Measurements from ENCODE around the gene INSL3. TPM values are rescaled to one million over a fixed set of nuclear protein-coding genes. Genes with fewer than 3 reads are reported as not detected.

The INSL3 gene
- total and polyA plus RNA-seq, 2 of the 8 experiments (the other 6 are each of a cell fraction or from before 2014, with no cell fraction given) = 0.41 to 1.5 TPM

DNA sequence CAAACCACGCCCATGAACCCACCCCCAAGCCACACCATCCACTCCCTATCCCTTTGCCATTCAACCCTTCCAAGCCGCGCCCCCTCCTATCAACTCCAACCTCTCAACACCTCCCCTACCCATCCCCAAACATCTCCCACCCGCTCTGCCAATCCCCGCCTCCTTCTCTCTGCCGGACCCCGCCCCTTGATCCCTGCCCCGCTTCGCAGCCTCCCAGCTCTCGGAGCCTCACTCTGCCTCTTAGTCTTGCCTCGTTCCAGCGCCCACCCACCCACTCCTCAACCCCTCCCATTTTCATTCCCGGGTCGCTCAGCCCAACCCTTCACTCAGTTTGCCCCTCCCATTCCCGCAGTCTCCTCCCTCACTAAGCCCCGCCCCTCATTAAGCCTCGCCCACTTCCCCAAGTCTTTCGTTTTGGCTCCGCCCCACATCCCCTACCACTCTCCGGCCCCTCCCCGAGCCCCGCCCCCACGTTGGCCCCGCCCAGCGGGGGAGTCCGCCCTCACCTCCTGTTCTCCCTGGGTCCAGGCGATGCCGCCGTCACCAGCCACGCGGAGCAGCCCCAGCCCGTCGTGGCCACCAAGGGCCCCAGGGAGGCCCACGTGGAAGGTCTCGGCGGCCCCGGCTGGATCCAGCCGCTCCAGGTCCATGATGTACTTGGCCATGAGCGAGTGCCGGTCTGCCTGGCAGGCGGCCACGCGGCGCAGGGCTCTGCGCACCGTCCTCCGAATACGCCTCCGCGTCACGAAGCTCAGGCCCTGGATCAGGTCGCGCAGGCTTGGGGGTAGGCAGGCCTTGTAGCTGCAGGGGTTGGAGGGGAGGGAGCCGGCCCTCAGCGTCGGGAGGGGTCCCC lies 20.7 kb upstream of the INSL3 start (continued):
- no peak for TF ChIP-seq CEBPB (IDR thresholded peaks at IDR 0.05; ENCODE audit: low read depth, low read length)
- TF ChIP-seq CBX5 (IDR thresholded peaks at IDR 0.05; ENCODE audit: low read depth, low read length) = no peak
- no peak for TF ChIP-seq SP2 (IDR thresholded peaks at IDR 0.05; ENCODE audit: low read length)
- TF ChIP-seq BCL11A (IDR thresholded peaks at IDR 0.05; ENCODE audit: low read depth in 2 of 2, low read length in 2 of 2) = no peak
- TF ChIP-seq, protein P1, sequence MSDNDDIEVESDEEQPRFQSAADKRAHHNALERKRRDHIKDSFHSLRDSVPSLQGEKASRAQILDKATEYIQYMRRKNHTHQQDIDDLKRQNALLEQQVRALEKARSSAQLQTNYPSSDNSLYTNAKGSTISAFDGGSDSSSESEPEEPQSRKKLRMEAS (IDR thresholded peaks at IDR 0.05) = peak; percentile 96
- no peak for TF ChIP-seq ASH2L (IDR thresholded peaks at IDR 0.05; ENCODE audit: low read length)
- TF ChIP-seq EGR1 (IDR thresholded peaks at IDR 0.05; ENCODE audit: borderline replicate concordance, low read depth, low read length) = no peak
- no peak for TF ChIP-seq ZNF274 (IDR thresholded peaks at IDR 0.05; ENCODE audit: borderline replicate concordance, extremely low read depth, low read length)
- no peak for TF ChIP-seq RNF2 (IDR thresholded peaks at IDR 0.05; ENCODE audit: borderline replicate concordance, low read depth, low read length, missing control alignments, poor library complexity, severe bottlenecking)
- no peak for TF ChIP-seq CHD1 (IDR thresholded peaks at IDR 0.05; ENCODE audit: low read depth, low read length)
- no peak for TF ChIP-seq JUN (IDR thresholded peaks at IDR 0.05; ENCODE audit: low read depth, low read length)
- no peak for TF ChIP-seq GTF2F1 (IDR thresholded peaks at IDR 0.05; ENCODE audit: borderline replicate concordance, low read depth, low read length)
- TF ChIP-seq HDAC6 (IDR thresholded peaks at IDR 0.05; ENCODE audit: low read depth, low read length) = no peak
- no peak for TF ChIP-seq SIX5 (IDR thresholded peaks at IDR 0.05; ENCODE audit: low read depth, low read length)
- no peak for TF ChIP-seq BACH1 (IDR thresholded peaks at IDR 0.05; ENCODE audit: low read length)
- TF ChIP-seq, protein P2, sequence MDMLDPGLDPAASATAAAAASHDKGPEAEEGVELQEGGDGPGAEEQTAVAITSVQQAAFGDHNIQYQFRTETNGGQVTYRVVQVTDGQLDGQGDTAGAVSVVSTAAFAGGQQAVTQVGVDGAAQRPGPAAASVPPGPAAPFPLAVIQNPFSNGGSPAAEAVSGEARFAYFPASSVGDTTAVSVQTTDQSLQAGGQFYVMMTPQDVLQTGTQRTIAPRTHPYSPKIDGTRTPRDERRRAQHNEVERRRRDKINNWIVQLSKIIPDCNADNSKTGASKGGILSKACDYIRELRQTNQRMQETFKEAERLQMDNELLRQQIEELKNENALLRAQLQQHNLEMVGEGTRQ (IDR thresholded peaks at IDR 0.05; ENCODE audit: low read length) = no peak
- TF ChIP-seq, protein P3, sequence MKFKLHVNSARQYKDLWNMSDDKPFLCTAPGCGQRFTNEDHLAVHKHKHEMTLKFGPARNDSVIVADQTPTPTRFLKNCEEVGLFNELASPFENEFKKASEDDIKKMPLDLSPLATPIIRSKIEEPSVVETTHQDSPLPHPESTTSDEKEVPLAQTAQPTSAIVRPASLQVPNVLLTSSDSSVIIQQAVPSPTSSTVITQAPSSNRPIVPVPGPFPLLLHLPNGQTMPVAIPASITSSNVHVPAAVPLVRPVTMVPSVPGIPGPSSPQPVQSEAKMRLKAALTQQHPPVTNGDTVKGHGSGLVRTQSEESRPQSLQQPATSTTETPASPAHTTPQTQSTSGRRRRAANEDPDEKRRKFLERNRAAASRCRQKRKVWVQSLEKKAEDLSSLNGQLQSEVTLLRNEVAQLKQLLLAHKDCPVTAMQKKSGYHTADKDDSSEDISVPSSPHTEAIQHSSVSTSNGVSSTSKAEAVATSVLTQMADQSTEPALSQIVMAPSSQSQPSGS (IDR thresholded peaks at IDR 0.05; ENCODE audit: low read length) = no peak
- TF ChIP-seq TEAD4 (IDR thresholded peaks at IDR 0.05; ENCODE audit: low read depth, low read length) = no peak
- TF ChIP-seq RAD21 (IDR thresholded peaks at IDR 0.05 in 1 of 2, conservative IDR thresholded peaks at IDR 0.05 in 1 of 2; ENCODE audit: low read depth in 2 of 2, low read length in 2 of 2) = no peak

Measured in H1 (cell line).